DMS 273 (cell line): ENCODE data around the gene CHRNA9.

Source experiments
- DNase-seq: peaks from one replicate; lab custom pipeline; 2025; ENCODE audit not compliant: unreplicated experiment; lab: John Stamatoyannopoulos, UW

The CHRNA9 gene

DNA sequence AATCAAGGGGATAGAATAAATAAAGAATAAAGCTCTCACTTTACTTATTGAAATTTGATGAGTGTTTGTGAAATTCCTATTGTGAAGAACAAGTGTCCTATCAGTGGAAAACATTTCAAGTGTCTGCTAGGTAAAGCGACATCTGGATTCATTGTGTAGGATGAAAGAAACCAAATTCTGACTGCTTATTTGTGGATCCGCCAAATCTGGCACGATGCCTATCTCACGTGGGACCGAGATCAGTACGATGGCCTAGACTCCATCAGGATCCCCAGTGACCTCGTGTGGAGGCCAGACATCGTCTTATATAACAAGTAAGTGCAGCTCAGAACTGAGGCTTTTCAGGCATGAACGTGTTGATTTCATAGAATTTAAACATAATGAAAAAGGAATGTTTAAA is 1.9 kb downstream of the CHRNA9 start:
- DNase-seq: peak; percentile 5

DNA sequence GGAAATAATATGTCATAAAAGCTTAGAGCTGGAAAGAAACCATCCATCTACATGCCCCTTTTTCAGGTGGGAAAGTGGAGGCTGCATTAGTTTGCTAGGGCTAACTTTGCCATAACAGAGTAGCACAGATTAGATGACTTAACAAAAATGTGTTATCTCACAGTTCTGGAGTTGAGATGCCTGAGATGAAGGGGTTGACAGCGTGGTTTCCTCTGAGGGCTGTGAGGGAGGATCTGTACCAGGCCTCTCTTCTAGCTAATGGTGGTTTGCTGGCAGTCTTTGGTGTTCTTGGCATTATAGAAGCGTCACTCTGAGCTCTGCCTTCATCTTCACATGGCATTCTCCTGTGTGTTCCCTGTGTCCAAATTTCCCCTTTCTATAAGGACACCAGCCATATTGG is 2.4 kb downstream of the CHRNA9 start:
- DNase-seq: no peak

- no peak for DNase-seq
Measured at GRCh38 chr4:40340030-40340429, 4.9 kb downstream of the CHRNA9 start.

DNA sequence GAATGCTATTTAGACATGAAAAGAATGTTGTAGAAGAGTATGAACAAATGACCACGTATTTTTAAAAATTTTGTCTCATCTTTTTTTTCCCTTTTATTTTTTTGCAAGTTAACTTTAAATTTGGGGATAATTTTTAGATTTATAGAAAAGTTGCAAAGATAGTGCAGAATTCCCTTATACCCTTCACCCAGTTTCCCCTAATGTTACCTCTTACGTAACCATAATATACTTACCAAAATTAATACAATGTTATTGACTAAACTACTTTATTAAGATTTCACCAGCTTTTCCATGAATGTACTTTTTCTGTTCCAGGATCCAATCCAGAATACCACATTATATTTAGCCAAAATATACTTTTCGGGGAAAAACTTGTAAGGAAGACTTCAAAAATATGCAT is 12.3 kb downstream of the CHRNA9 start:
- DNase-seq: no peak

GRCh38 chr4:40348000-40348399 is 12.9 kb downstream of the CHRNA9 start:
- DNase-seq: no peak

- DNase-seq: no peak
Measured at GRCh38 chr4:40349561-40350198, 14.5 kb downstream of the CHRNA9 start.

DNA sequence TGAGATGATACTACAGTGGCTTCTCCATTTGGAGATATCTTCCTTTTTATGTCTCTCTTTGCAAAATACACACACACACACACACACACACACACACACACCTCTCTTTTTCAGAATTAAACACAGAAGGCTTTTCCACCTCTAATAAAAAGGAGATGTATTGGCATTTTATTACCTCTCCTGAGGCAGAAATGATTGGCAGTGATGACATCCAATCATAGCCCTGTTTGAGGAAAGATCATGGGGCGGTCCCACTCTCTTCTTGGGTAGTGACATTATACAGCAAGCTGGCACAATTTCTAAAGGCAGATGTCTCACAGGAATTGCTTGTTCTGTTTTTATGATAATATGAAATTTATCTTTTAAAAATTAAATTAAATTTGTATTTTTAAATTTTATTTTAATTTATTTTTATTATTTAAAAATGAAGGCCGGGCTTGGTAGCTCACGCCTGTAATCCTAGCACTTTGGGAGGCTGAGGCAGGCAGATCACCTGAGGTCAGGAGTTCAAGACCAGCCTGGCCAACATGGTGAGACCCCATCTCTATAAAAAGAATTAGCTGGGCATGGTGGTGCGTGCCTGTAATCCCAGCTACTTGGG is 15.6 kb downstream of the CHRNA9 start:
- peak; percentile 15 for DNase-seq

GRCh38 chr4:40354158-40354557 is 19.0 kb downstream of the CHRNA9 start:
- DNase-seq: no peak

DNA sequence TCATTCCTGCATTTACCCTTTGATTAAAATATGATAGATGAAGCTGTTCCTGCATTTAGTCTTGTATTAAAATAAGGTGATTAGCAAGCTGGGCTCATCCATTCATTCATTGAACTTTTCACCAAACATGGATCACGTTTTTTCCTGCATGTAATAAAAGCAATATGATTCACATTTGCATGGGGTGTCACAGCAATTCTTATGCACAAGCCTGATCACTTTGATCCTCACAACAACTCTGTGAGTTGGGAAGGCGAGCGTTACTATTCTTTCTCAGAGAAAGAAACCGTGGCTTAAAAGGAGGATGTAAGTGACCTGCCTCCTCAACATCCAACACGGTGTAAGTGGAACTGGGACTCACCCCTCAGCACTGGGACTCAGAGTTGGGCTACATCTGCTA is 20.0 kb downstream of the CHRNA9 start:
- no peak for DNase-seq

DNA sequence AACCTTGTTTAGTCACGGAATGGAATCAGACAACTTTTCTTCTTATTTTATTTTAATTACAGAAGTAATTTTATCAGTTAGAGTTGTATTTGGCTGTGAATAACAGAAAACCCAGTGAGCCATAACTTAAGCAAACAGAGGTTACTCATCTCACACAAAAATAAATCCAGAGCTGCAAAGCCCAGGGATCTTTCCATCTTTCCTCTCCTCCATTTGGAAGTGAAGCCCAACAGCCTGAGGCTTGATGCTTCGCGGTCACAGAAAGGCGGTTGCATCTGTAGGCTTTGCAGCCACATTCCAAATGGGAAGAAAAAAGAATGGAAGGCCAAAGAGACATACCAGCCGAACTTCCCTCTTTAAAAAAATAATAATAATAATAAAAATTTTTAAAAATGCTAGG is 22.6 kb downstream of the CHRNA9 start:
- DNase-seq: no peak

- DNase-seq: no peak
Measured at GRCh38 chr4:40361338-40361737, 26.2 kb downstream of the CHRNA9 start.

- DNase-seq: no peak
Measured at GRCh38 chr4:40363382-40363920, 28.3 kb downstream of the CHRNA9 start.

GRCh38 chr4:40363945-40364344 is 28.8 kb downstream of the CHRNA9 start:
- no peak for DNase-seq

- DNase-seq: no peak
Measured at GRCh38 chr4:40365766-40366165, 30.6 kb downstream of the CHRNA9 start.

DNA sequence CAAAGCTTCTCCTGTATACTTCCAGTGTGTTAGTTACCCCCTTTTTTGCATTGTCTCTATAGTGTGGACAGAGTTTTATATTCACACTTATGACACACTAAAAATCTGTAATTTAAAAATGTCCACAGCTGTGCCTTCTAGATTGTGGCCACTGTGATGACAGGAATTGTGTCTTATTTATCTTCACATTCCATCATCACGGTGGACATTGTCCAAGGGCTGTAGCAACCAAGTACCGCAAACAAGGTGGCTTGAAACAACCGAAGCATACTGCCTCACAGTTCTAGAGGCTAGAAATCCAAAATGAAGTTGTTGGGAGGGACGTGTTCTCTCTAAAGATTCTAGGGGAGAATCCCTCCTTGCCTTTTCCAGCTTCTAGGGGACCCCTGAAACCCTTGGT is 32.3 kb downstream of the CHRNA9 start:
- no peak for DNase-seq

GRCh38 chr4:40369437-40370274 is 34.5 kb downstream of the CHRNA9 start:
- DNase-seq: no peak

DNA sequence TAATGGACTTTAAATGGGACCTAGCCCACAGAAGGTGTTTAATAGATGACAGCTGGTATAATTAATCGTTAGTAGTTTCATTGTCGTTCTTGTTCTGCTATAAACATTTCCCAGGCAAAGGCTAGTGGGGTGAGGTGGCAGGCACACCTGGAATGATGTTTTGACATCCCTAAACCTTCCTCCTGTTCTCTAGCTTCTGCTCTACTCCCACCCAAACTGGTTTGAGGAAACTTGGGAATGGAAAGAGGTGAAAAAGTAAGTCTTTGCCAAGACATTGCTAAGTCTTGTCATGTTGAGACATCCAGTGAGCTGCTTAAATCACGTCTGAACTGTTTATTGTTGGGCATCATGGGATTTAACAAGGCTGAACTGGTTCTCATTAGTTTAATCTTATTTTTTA is 37.5 kb downstream of the CHRNA9 start:
- no peak for DNase-seq

- no peak for DNase-seq
Measured at GRCh38 chr4:40373636-40374035, 38.5 kb downstream of the CHRNA9 start.

DNA sequence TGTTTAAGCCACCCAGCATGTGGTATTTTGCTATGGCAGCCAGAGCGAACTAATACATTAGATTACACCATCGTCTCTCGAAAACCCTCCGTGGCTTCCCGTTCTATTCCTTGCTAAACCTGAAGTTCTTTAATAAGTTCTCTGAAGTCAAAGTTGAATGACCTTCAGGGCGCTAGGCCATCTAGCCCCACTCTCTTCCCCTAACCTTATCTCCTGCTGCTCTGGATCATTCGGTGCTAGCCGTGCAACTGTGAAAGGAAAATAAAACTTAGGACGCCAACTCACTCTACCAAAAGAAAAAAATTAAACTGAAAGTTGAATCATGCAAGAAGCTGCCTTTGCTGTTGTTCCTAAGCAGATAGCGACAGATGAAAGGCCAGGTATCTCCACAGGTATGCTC is 40.0 kb downstream of the CHRNA9 start:
- no peak for DNase-seq

DNA sequence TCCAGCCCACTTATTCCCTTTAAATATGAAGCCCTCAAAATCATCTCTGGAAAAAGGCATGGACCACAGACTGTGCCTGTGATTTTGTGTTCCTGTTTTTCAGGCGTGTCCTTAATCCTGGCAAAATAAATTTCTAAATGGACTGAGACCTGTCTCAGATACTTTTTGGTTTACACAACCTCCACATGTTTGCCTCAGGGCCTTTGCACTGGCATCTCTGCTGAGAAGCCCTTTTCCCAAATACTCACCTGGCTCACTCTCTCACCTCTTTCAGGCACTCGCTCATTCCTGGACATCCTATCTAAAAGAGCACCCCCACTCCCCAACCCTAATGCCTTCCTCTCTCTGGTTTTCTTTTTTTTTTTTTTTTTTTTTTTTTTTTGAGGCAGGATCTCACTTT is 40.5 kb downstream of the CHRNA9 start:
- DNase-seq: no peak

- no peak for DNase-seq
Measured at GRCh38 chr4:40377512-40378365, 42.6 kb downstream of the CHRNA9 start.
